Stimulated activated CD4-positive, alpha-beta T cell treated with anti-CD3 and anti-CD28 coated beads, Interleukin-1b, Interleukin-23, amount 100 ng/mL, for 1 hour (primary cell): ENCODE data around the gene LPP.
"Not testable (repeated sequence)": the region's sequence is repeated elsewhere in the genome, so short reads cannot be mapped to it uniquely, and the experiment has no call there.

Experiments used
- DNase-seq, 2 donors: peaks; one replicate each; pipeline ENCODE4 v3.0.0-alpha.2; 2020; ENCODE audit warnings: low read depth in 2 of 2

LPP gene

DNA sequence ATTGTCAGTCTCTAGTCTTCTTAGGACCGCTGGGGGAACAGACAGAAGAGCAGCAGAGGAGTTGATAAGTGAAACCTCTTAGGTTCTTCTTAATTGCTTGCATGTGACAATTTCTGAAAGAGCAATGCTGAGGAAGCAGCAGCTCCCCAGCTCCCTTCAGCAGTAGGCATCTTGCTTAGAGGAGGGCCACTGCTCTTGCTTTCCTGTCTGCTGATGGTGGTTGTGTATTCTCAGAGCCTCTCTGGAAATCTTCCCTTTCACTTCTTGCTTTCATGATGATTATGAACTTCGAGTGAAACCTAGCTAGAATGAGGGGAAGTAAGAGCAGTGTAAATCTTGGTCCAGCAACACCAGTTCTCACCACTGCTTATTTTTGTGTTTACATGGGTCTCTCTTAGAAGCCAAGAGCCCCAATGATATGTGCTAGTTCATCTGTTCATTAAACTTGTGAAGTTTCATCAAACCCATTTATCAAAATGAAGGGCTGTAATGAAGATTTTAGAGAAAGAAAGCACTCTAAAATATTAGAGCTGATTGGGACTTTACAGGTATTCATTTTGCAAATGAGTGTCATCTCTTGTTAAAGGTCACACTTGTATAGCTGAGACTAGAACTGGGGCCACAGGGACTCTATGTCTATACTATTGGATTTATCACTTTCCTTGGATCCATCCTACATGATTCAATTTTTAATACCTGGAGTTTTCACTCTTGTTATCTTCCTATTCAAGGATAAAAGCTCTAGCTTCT is 246.7 kb downstream of the LPP start:
- no peak for DNase-seq

DNA sequence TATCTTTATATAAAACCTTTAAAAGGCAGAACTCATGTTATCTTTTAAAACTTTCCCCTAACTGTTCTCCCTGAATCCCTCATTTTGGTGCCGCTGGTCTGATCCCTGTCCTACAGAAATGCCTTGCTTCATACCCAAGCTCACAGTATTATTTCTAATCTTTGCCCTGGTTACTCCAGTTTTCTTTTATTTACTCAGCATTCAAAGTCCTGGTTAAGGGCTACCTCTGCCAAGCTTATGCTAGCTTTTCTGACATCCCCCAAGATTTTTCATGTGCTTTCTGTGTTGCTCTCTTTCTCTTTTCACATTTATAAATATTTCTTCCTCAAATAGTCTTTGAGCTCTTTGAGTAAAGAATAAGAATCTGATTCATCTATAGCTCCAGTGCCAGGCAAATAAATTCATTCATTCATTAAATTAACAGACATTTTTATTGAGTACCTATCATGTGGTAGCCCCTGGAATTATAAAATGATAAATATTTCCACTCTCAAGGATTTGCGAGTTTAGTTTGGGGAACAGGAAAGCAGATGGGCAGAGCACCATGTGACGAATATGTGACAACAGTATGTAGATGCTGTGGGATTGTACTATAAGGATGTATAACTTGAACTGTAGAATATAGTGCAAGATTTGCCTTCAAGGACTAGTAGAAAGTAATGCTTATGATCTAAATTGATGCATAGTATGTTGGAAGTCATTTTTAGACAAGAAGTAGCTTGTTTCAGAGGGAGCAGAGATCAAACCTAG is 247.5 kb downstream of the LPP start:
- no peak for DNase-seq

DNA sequence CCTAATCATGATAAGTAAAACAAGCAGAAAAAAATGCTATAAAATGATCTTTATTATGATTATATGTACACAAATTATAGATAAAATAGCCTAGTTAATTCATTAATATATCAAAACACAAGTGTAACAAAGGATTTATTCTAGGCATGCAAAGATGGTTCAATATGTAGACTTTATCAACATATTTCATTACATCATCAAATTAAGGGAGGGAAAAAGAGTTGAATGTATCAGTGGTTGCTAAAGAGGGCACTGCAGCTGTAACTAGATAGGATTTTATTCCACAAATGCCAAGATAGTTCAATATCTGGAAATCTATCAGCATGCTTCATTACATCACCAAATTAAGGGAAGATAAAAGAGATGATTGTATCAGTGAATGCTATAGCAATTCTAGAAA is 248.3 kb downstream of the LPP start:
- no peak for DNase-seq

DNA sequence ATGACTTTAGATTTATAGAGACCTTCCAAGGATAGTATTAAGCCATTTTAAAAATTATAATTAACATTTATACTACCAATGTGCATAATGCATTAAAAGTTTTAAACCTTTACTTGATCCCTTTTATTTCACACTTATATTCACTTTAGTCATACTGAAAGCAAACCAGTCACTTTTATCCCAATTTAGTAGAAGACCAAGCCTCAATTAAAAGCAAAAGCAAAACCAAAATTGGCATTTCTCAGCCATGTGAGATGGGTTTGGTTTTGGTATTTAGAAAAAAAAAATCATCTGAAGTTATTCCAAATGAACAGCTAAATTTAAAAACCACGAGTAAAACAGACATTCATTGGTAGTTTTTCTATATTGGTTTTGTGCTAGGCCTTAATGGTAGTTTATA is 249.4 kb downstream of the LPP start:
- DNase-seq = no peak

DNA sequence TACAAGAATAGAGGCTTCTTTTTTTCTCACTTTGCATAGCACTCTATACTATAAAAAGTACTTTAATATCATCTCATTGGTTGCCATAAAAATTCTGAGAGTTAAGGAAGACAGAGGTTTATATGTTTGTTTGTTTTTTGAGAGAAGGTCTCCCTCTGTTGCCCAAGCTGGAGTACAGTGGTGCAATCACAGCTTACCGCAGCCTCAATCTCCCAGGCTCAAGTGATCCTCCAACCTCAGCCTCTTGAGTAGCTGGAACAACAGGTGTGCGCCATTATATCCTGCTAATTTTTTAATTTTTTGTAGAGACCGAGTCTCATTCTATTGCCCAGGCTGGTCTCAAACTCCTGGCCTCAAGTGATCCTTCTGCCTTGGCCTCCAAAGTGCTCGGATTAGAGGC is 250.2 kb downstream of the LPP start:
- DNase-seq = no peak

DNA sequence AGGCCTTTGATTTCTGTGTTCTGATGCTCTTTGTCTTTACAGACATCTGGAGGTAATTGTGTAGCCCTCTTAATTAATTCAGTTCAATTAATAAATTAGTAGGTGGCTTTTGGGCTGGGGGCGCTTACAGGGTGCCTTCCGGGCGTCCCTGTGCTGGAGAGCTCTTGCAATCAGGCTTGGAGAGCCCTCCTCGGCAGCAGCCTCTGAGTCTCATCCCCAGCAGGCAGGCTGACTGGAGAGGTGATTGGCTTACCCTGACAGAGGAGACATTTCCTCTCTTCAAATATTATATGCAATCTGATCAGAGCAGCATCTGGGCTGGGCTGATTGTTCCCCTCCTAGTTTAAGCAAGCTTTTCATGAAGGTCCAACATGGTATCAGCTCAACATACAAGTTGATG is 250.7 kb downstream of the LPP start:
- no peak for DNase-seq

DNA sequence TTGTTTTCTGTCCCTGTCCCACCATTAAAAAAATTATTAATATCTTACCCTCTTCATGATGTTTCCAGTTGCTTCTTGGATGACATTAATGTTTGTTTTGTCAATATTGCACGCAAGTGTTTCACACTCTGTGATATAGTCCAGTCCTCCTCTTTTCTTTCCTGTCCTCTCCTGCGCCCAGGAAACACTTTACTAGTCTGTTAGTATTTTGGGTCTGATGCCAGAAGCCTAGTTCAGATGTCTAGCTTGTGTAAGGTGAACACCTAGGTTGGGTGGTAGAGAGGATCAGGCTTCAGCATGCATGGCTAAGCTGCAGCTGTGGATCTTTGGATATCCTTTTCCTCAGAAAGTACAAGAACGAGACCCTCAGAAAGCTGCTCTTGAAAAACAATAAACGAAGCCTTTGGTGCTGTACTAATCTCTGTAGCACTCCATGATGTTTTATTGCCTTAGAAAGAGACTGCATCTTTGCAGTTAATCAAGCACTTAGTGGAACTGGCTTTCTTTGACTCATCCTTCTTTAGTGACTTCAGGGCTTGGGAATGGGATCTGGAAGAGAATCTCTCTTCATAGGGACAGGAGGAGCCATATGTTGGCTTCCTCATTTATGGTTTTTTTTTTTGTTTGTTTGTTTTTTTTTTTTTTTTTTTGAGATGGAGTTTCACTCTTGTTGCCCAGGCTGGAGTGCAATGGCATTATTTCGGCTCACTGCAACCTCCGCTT is 253.4 kb downstream of the LPP start:
- no peak for DNase-seq

DNA sequence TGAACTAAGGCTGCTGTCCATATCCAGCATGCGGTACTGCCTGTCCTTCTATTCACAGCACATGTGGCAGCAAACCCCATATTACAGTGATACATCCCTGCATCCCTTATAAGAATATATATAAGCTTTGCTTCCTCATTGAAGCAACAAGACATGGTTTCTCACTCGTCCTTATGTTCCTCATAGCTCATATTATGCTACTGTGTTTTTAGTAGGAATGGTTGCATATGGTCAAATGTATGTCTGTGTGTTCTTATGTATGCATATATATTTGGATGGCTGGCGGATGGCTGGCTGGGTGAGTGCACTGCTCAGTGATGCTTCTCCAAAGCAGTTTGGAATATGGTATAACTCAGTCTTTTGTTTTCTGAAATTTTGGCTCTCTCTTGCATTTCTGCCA is 254.9 kb downstream of the LPP start:
- DNase-seq = no peak

DNA sequence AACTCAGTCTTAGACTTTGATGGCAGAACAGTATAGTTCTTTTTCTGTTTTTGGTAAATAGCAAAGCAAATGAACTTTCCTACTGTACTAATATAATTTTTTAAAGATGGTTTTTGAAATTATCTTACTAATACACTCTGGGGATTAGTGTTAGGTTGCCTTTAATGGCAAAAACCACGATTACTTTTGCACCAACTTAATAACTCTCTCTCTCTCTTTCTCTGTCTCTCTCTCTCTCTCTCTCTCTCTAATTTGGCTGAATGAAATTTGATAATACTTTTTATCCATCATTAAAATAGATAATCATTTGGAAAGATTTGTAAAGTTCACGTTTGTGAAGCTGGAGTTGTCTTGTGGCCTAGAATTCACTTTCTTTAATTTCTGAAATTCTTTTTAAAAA is 257.8 kb downstream of the LPP start:
- no peak for DNase-seq

DNA sequence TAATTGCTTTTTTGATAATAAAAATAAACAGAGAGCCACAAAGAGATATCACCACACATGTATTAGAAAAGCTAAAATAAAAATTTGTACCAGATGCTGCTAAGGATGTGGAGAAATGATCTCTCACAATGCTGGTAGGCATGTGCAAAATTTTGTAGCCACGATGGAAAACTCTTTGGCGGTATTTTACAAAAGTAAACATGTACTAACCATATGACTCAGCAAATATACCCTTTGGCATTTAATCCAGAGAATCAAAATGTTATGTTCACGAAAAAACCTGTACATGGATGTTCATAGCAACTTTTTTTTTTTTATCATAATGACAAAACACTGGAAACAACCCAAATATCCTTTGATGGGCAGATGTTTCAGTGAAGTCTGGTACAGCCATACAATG is 261.2 kb downstream of the LPP start:
- DNase-seq = no peak

DNA sequence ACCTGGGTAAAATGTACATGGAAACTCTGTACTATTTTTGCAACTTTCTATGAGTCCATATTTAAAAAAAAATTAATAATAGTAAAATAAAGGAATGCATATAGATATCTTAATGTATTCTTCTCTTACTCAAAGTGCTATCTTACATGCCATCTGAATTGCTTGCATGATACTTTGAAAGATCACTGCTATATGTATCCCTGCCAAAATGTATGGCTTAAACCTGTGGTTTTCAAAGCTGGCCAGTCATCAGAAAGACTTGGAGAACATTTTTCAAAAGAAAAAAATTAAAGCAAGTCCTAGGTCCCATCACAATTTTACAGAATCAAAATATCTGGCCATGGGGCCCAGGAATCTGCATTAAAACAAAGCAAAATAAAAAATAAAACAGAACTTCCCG is 262.1 kb downstream of the LPP start:
- DNase-seq = no peak

DNA sequence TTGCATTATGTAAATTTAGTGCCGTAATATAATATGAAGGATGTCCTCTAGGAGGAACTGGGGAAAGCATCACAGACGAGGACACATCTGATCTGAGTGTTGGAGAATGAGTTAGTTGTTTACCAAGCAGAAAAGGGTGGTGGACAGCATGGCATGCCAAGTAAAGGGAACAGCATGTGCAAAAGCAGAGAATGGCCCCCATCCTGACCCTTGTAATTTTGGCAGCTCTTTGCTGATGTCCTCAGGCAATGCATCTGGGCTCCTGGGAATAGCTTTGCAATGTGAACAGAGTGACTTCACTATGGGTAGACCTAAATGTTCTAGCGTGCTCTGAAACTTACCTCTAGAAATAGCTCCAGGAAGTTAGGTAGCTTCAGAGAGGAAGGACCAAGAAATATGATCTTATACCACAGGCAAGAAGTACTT is 263.3 kb downstream of the LPP start:
- no peak for DNase-seq

DNA sequence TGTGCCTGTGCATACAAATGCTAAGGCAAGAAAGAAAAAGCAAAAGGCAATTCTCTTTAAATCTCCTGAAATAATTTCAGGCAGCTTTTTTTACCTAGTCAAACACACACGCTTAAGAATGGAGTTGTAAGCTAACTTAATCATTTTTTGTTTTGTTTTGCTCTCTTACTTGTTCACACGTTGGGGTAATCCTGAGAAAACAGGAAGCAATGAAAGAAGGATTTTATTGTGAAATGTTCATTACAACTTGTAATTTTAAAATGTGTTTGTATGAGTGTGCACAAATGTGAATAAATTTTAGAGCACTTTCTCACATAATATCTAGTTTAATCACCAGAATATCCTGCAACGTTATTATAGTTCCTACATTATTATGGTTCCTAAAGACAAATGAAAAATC is 263.8 kb downstream of the LPP start:
- no peak for DNase-seq

DNA sequence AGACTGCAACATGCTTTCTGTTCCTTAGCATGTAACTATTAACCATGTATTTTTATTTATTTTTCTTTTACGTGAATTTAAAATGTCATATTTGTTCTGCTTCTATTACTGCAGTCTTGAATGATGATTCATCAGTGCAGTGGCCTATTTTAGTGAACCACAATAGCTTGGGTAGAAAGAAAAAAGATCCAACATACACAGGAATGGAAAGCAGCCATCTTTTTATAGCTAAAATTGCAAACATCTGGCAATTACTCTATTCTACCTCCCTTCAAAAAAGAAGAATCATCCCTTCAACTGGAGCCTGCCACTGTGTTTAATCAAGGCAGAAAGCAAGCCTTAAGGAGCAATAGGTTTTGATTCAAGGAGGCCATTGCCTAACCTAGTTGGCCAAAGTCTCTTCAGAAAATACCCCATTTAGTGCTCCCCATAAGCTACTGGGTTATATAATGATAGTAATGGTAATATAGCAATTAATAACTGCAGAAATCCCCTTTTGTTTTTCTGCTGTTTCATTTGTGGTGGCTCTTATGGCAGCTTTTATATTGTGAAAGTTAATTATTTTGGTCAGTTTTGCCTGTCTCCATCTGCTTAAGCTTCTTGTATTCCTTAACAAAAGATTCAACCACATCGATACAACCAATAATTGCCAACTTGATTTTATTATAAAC is 267.3 kb downstream of the LPP start:
- DNase-seq = no peak

DNA sequence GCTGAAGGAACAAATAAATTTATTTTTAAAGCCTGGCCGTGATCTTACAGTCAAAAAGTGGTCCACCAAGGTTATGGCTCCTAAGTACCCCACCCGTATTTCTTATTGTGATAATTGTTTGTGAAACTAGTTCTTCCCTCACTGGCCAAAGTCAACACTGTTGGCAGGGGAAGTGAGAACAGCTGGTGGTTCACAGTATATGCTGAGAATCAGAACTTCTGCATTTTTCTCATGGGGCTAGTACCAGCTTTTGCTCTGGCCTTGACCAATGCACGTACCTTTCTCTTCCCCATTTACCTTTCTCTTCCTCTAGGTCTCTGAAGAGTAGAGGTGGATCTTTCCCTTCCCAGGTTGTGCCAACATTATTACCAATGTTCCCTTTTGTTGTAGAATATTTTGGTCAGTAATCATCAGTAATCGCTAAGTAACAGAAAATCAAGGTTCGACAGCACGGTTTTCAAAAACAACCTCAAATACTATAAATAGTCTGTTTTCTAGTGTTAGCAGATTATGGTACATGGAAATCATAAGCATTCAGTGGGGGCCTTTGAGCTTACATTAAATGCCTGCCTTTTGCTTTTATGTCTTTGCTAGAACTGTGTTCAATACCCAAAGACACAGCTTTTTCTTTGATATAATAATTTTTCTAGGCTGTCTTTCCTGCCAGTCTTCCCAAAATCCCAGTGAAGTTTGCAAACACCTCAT is 268.0 kb downstream of the LPP start:
- DNase-seq = no peak

DNA sequence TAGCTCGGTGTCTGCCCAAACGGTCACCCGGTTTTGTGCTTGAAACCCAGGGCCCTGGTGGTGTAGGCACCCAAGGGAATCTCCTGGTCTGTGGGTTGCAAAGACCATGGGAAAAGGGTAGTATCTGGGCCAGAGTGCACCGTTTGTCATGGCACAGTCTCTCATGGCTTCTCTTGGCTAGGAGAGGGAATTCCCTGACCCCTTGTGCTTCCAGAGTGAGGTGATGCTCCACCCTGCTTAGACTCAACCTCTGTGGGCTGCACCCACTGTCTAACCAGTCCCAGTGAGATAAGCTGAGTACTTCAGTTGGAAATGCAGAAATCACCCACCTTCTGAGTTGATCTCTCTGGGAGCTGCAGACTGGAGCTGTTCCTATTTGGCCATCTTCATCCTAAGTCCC is 274.0 kb downstream of the LPP start:
- DNase-seq = not testable (repeated sequence)

DNA sequence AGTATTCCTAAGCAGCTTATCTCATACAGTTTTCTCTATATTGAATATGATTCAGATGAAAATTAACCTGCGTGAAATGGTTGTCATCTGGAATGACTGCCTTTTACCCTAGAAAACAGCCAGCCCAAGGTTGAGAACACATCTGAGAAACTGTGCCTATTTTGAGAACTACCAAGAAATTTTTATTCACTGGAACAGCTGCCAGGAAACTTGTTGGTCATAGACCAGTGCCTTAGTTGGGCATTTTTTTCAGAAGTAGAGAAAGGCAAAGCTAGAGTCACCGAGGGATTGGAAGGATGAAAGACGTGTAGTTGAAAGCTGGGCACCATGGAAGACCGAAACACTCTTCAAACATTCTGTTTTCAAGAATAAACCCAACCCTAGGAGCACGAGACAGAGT is 277.1 kb downstream of the LPP start:
- no peak for DNase-seq

DNA sequence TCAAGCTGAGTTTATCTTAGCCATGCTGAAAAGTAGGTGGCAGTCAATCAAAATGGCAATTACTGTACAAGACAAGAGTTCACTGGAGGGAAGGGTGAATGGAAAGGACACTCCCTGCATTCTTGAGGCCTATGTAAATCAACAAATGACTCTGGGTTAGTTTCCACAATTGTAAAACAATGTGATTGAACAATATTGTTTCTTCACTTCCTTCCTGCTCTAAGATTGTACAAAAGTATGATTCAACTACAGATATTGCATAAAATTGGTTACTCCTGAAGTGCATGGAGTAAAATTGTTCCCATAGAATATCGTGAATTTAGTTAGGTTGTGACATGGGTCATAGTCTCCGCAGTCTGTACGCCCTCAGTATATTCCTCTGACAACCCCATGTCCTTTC is 277.6 kb downstream of the LPP start:
- no peak for DNase-seq

DNA sequence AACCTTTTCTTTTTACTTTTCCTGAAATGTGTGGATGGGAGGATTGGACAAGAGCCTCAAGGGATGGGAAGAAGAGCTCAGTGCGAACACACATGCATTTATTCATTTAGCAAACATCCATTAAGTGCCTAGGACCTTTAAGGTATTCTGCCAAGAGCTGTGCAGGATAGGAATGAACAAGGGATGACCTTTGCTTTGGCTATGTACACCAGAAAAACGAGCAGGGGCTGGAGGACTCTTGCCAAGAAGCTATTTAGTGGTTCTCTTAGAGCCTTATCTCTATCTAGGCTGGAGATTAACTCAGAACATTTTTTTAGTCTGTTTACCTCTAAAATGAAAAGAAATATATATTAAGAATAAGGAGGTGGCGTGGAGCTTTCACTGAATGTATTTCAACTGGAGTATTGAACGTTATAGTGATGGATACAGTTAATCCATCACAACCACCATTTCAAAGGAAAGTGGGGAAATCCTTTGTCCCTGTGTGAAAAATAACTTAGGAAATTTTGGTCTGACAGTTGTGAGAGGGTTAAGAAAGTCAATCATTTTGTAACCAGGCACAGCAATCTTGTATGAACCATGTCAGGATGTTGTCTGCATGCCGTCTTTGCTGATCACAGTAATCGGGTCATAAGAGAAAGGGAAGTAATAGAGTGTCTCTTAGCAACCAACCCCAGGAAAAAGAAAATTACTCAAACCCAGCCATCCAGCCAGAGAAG is 279.0 kb downstream of the LPP start:
- no peak for DNase-seq

DNA sequence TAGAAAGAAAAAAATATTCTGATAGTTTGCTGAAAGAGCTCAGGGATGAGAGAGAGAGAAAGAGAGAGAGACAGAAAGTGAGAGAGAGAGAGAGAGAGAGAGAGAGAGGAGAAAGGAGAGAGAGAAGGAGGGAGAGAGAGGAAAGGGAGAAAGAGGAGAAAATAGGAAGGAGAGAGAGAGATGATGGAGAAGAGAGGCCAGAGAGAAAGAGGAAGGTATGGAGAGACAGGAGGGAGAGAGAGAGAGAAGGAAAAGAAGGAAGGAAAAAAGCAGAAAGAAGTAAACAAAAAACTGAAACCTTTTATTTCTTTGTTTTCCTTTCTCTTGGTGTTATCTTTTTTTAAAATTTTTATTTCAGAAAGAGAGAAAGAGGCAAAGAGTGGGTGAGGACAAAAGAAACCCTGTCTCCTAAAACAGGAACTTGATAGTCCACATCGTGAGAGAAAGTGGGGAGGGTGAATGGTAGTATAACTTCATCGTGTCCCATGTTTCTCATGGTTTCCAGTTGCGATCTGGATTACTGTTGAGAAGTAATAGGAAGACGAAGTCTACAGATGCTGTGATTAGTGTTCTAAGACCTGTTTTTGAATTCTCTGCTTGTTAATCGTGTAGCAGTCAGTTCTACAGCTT is 279.7 kb downstream of the LPP start:
- no peak for DNase-seq

DNA sequence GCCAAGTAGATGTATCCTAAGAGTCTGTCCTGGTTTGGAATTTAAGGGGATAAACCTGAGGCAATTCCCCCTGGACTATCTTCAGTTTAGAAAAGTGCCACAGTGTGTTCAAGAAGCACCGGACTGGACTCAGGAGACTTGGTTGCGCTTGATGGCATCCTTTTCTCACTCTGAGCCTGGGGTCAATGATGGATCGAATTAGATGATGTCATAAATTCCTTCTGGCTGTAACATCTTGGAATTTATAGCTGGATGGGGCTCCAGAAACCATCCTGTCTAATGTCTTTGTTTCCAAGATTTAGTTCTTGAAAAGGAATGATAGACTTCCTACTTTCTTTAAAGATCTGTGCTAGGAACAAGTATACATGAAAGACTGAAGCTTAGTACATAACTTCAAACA is 280.6 kb downstream of the LPP start:
- no peak for DNase-seq
